ENCODE results near the gene MRC2. TPM values are rescaled to one million over a fixed set of nuclear protein-coding genes. Genes with fewer than 3 reads are reported as not detected.

MRC2 gene
- total RNA-seq, 4 donors from 2014 or later: 51.9 to 117 (median 78.0) TPM

GRCh38 chr17:62720126-62720850 is 92.8 kb downstream of the MRC2 start:
- no peak for DNase-seq (ENCODE audit: low spot score in 2 of 2)
- Histone ChIP-seq H3K27me3 (no peaks in the 10 kb centered on the region), H3K36me3 (no peaks in the 10 kb centered on the region), H3K9me3 (no peaks in the 10 kb centered on the region), H3K4me1 (no peaks in the 10 kb centered on the region), H3K27ac (no peak overlapping the region), H3K4me3 (no peak overlapping the region)
- 86 to 93% methylated on average over 3 of the region's 3 CpGs for WGBS, 2 donors
- no peak for TF ChIP-seq EP300 (IDR thresholded peaks at IDR 0.05)
- TF ChIP-seq, protein P1, sequence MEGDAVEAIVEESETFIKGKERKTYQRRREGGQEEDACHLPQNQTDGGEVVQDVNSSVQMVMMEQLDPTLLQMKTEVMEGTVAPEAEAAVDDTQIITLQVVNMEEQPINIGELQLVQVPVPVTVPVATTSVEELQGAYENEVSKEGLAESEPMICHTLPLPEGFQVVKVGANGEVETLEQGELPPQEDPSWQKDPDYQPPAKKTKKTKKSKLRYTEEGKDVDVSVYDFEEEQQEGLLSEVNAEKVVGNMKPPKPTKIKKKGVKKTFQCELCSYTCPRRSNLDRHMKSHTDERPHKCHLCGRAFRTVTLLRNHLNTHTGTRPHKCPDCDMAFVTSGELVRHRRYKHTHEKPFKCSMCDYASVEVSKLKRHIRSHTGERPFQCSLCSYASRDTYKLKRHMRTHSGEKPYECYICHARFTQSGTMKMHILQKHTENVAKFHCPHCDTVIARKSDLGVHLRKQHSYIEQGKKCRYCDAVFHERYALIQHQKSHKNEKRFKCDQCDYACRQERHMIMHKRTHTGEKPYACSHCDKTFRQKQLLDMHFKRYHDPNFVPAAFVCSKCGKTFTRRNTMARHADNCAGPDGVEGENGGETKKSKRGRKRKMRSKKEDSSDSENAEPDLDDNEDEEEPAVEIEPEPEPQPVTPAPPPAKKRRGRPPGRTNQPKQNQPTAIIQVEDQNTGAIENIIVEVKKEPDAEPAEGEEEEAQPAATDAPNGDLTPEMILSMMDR (IDR thresholded peaks at IDR 0.05): peak in 1 of 5 experiments; percentile 11
- TF ChIP-seq POLR2A (IDR thresholded peaks at IDR 0.05): no peak

GRCh38 chr17:62722625-62723024 is 95.2 kb downstream of the MRC2 start:
- H3K27ac ChIP-seq: no peak overlapping the region
- 39 to 44% methylated on average over 1 of the region's 1 CpG for WGBS, 2 donors

DNA sequence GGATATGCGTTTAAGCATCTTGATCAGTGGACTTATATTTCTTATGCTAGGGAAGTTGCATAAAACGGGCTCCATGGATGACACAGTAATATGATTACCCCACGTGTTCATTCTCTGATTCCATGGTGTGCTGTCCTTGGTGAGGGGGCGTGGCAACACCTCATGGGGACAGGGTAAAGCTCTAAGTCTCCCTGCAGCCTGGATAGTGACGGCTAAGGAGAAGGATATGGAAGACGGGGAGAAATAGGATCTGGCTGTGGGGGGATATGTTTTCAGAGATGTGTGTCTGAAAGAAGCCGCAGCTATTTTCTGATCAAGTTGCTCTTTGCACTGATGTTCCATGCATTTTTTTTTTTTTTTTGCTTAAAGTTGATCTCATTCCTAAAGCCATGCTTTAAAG is 96.4 kb downstream of the MRC2 start:
- no peak overlapping the region for H3K27ac ChIP-seq
- TF ChIP-seq, protein P1 (IDR thresholded peaks at IDR 0.05): no peak
- TF ChIP-seq POLR2A (IDR thresholded peaks at IDR 0.05) (no peak), EP300 (IDR thresholded peaks at IDR 0.05) (no peak)
- no peaks in the 10 kb centered on the region for H3K36me3 ChIP-seq
- H3K4me3 ChIP-seq: no peak overlapping the region
- DNase-seq (ENCODE audit: low spot score in 2 of 2): no peak
- H3K27me3 ChIP-seq: no peaks in the 10 kb centered on the region
- no peaks in the 10 kb centered on the region for H3K9me3 ChIP-seq
- H3K4me1 ChIP-seq: no peaks in the 10 kb centered on the region
- WGBS, 2 donors: 67 to 73% methylated on average over 7 of the region's 7 CpGs

More at GRCh38 chr17:62722625-62723024, 95.2 kb downstream of the MRC2 start:
- no peaks in the 10 kb centered on the region for H3K4me1 ChIP-seq
- no peak overlapping the region for H3K4me3 ChIP-seq
- no peaks in the 10 kb centered on the region for H3K36me3 ChIP-seq
- no peak for DNase-seq (ENCODE audit: low spot score in 2 of 2)
- TF ChIP-seq, protein P1 (IDR thresholded peaks at IDR 0.05): no peak
- no peak for TF ChIP-seq POLR2A (IDR thresholded peaks at IDR 0.05)
- no peak for TF ChIP-seq EP300 (IDR thresholded peaks at IDR 0.05)
- H3K27me3 ChIP-seq: no peaks in the 10 kb centered on the region
- no peaks in the 10 kb centered on the region for H3K9me3 ChIP-seq

DNA sequence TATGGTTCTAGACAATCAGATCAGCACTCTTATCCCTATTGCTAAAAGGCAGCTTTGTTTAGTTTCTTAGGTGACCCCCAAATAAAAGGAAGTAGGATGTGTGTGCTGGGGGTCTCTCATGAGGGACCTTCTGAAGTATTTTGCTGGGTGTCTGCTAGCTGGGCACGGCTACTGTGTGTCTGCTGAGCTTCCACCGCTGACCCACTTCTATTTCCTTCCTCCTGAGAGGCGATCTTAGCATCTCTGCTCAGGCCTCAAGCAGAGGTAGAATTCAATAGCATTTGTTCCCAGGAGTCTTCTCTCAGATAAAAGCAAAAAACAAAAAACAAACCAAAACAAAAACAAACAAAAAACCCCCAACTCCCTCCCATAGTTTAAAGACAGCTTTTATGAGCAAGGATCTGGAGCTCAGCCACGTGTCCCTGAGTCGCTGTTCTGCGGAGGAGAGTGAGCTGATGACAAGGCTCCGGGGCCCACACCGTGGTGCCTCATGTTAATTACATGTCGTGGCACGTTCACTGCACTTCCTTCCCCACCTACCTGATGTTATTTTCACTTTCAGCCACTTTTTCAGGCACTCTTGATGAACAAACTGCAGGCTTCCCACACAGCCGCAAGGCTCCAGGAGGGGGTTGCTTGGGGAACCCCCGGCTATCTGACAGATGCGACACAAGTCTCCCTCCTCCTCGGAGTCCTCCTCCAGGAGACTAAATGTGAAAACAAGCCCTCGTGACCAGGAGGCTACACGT is 97.1 kb downstream of the MRC2 start:
- Histone ChIP-seq H3K27me3 (no peaks in the 10 kb centered on the region), H3K4me1 (no peaks in the 10 kb centered on the region), H3K27ac (no peak overlapping the region), H3K9me3 (no peaks in the 10 kb centered on the region), H3K36me3 (no peaks in the 10 kb centered on the region), H3K4me3 (no peak overlapping the region)
- TF ChIP-seq EP300 (IDR thresholded peaks at IDR 0.05) (no peak), POLR2A (IDR thresholded peaks at IDR 0.05) (no peak)
- TF ChIP-seq, protein P1 (IDR thresholded peaks at IDR 0.05): no peak
- 59 to 61% methylated on average over 16 of the region's 16 CpGs for WGBS, 2 donors
- no peak for DNase-seq (ENCODE audit: low spot score in 2 of 2)

DNA sequence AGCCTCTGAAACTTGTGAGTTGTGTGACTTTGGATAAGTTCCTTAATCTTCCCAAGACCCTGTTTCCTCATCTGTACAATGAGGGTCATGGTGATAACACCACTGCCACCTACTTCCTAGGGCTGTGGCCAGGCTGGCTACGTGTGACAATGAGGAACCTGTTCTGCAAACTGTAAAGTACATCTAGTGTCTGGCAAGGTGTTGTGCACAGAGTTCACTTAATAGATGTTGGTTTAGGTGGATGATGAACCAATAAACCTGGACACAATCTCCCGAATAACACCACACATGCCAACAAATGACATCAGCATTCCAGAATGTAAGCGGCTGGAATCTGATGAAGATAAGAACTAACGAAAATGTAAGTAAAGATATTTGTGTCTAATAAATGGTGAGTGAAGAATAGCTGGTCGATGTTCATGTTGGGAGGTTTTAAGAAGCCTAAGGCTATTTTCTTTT is 98.3 kb downstream of the MRC2 start:
- DNase-seq (ENCODE audit: low spot score in 2 of 2): no peak
- TF ChIP-seq, protein P1 (IDR thresholded peaks at IDR 0.05): no peak
- TF ChIP-seq EP300 (IDR thresholded peaks at IDR 0.05) (no peak), POLR2A (IDR thresholded peaks at IDR 0.05) (no peak)
- H3K4me3 ChIP-seq: no peak overlapping the region

More for the DNA sequence above, 98.3 kb downstream of the MRC2 start:
- Histone ChIP-seq H3K27ac (no peak overlapping the region), H3K27me3 (no peaks in the 10 kb centered on the region), H3K36me3 (no peaks in the 10 kb centered on the region), H3K9me3 (no peaks in the 10 kb centered on the region), H3K4me1 (no peaks in the 10 kb centered on the region)
- 59 to 64% methylated on average over 5 of the region's 5 CpGs for WGBS, 2 donors

Measured in tibial nerve (tissue), 4 donors.